Stomach (tissue), 9 donors: ENCODE results near the gene AFAP1L1. TPM values are rescaled to one million over a fixed set of nuclear protein-coding genes. Genes with fewer than 3 reads are reported as not detected.

Experiments used
- DNase-seq, 2 donors: peaks; one replicate each; pipeline versions ENCODE4 v3.0.0 to v3.0.0-alpha.2; 2013 to 2019
- H3K27ac ChIP-seq, 5 donors: fragments of 200-600 bp in 4 of 5; sonication (generic) in 4 of 5; one replicate each; pipeline ENCODE4 v1.5.1; 2013 to 2019; ENCODE audit warnings: mild to moderate bottlenecking in 1 of 5, moderate library complexity in 1 of 5
- H3K27me3 ChIP-seq, 3 donors: fragments of 200-600 bp; sonication (generic); one replicate each; pipeline ENCODE4 v1.5.1; 2017 to 2019; ENCODE audit warnings: mixed run types in 1 of 3
- H3K36me3 ChIP-seq, 4 donors: fragments of 200-600 bp; sonication (generic); 1 replicate in 3 of 4; 2 replicates in 1 of 4; pipeline ENCODE4 v1.5.1; 2016 to 2019
- H3K4me1 ChIP-seq, 4 donors: fragments of 200-600 bp; sonication (generic); one replicate each; pipeline ENCODE4 v1.5.1; 2016 to 2019
- H3K4me3 ChIP-seq, 4 donors: fragments of 200-600 bp; sonication (generic) in 3 of 4; one replicate each; pipeline ENCODE4 v1.5.1; 2016 to 2019; ENCODE audit warnings: mild to moderate bottlenecking in 1 of 4
- H3K9me3 ChIP-seq, 4 donors: fragments of 200-600 bp; sonication (generic); one replicate each; pipeline ENCODE4 v1.5.1; 2016 to 2019
- CTCF ChIP-seq, 7 experiments: fragments of 450-650 bp in 4 of 7; fragments of 200-600 bp in 3 of 7; sonication (generic) in 3 of 7; IDR thresholded peaks; one replicate each; pipeline ENCODE4 v1.5.1; 2016 to 2019; ENCODE audit warnings: antibody characterized with exemption in 7 of 7, control low read depth in 2 of 7, mild to moderate bottlenecking in 1 of 7
- EP300 ChIP-seq: sonication (generic); formaldehyde crosslinking; IDR thresholded peaks from one replicate; pipeline ENCODE4 v1.6.1; 2017; ENCODE audit warnings: antibody characterized with exemption
- POLR2A ChIP-seq, 4 donors: fragments of 450-650 bp; IDR thresholded peaks; one replicate each; pipeline ENCODE4 v1.6.1; 2016; ENCODE audit warnings: antibody characterized with exemption in 4 of 4, control low read depth in 2 of 4, mild to moderate bottlenecking in 1 of 4, moderate library complexity in 1 of 4
- POLR2AphosphoS5 ChIP-seq, 3 donors: sonication (generic); formaldehyde crosslinking; IDR thresholded peaks; one replicate each; pipeline ENCODE4 v1.6.1; 2016; ENCODE audit warnings: antibody characterized with exemption in 3 of 3
- WGBS, 5 donors: extraction: QIAGEN DNeasy Blood & Tissue Kit in 3 of 5; methylation state at CpG; one replicate each; pipeline versions ENCODE4 v1.1.5 to v1.1.7; 2013 to 2018; 5-methylcytosine and 5-hydroxymethylcytosine counted together
- intact Hi-C: fragments of 100-400 bp; cut with DNase I; formaldehyde crosslinking; loops from one replicate; pipeline ENCODE4 v1.15.1; 2023; ENCODE audit warnings: low total_unique reads
- polyA plus RNA-seq, 3 donors: library from polyadenylated mRNA; stranded (reverse); fragments of 200-250 nt; gene quantifications; one replicate each; pipeline ENCODE4 v1.2.3, GENCODE V29; 2013
- total RNA-seq, 5 donors: library from RNA; depleted of rRNA; stranded (reverse); fragments of >200 nt; gene quantifications; one replicate each; pipeline versions ENCODE4 v1.1.0 to v1.2.3, GENCODE V29; 2014 to 2016
- donor health status: healthy with polysubstance abuse.
- donor health status: Bipolar disorder and iron deficiency.
- donor health status: healthy.

Gene AFAP1L1
- total and polyA plus RNA-seq, 8 donors = 0.29 to 66.5 (median 3.3) TPM

- peaks cover 0 to 10% (median 3%) of the 10 kb centered on the region in 4 donors for H3K36me3 ChIP-seq
- no peaks in the 10 kb centered on the region for H3K4me1 ChIP-seq
- intact Hi-C loops = no loop called here
Observed at GRCh38 chr5:149237662-149238061, 34.0 kb upstream of the AFAP1L1 start.

DNA sequence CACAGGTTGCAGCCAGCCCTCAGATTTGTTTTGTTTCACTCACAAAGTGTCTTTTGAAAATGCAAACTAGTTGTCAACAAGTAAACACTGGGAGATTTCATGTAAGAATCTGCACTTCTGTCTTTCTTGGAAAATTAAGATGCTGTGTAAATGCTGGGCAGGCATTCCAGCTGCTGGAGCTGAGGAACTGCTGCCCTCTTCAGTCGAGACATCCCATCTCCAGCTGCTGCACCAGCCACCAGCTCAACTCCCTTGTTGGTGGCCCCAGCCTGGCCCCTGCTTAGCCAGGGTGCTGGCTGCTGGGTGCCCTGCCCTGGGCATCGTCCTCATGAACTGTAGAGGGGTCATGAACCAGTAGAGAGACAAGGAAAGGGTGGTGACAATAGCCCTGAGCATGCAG lies 33.1 kb upstream of the AFAP1L1 start:
- Histone ChIP-seq H3K4me1 (no peaks in the 10 kb centered on the region), H3K27me3 (peaks cover 0 to 7% (median 0%) of the 10 kb centered on the region in 3 donors), H3K36me3 (peaks cover 0 to 5% (median 2%) of the 10 kb centered on the region in 4 donors), H3K4me3 (no peak overlapping the region), H3K9me3 (no peaks in the 10 kb centered on the region), H3K27ac (no peak overlapping the region)
- DNase-seq = peak in 1 of 2 donors; percentile 14
- no peak for TF ChIP-seq EP300
- TF ChIP-seq POLR2A (IDR thresholded peaks at IDR 0.05) = no peak
- no peak for TF ChIP-seq CTCF (IDR thresholded peaks at IDR 0.05)
- no peak for TF ChIP-seq POLR2AphosphoS5 (IDR thresholded peaks at IDR 0.05)
- 33 to 61% (median 58%) methylated on average over 2 of the region's 2 CpGs for WGBS, 5 donors
- intact Hi-C loops = no loop called here

More at GRCh38 chr5:149237662-149238061, 34.0 kb upstream of the AFAP1L1 start:
- Histone ChIP-seq H3K4me3 (no peak overlapping the region), H3K27me3 (peaks cover 0 to 7% (median 0%) of the 10 kb centered on the region in 3 donors), H3K9me3 (no peaks in the 10 kb centered on the region), H3K27ac (no peak overlapping the region)
- no peak for DNase-seq
- WGBS, 5 donors = 45 to 62% (median 49%) methylated on average over 4 of the region's 4 CpGs
- no peak for TF ChIP-seq POLR2A (IDR thresholded peaks at IDR 0.05)

DNA sequence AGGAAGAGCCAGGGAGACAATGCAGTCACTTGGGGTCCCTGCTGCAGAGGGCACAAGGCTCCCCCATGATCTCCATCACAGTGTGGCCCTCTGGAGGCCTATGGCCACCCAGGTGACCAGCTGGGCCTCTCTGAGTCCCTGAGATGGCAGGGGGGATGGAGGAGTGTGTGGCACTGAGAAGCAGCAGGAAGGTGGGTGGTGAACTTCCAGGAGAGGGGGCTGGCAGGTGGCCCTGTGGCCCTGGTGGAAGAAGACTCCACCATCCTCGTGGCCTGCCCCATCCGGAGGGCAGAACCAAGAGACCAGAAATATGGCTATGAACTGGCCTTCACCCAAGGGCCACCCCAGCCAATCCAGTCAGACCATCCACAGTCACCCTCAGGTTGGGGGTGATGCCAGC lies 31.7 kb upstream of the AFAP1L1 start:
- Histone ChIP-seq H3K36me3 (no peaks in the 10 kb centered on the region), H3K9me3 (no peaks in the 10 kb centered on the region), H3K4me3 (no peak overlapping the region), H3K4me1 (no peaks in the 10 kb centered on the region), H3K27me3 (peaks cover 0 to 7% (median 0%) of the 10 kb centered on the region in 3 donors), H3K27ac (no peak overlapping the region)
- WGBS, 5 donors = 70 to 100% (median 86%) methylated on average over 2 of the region's 2 CpGs
- no peak for TF ChIP-seq CTCF (IDR thresholded peaks at IDR 0.05)
- no peak for TF ChIP-seq POLR2A (IDR thresholded peaks at IDR 0.05)
- TF ChIP-seq EP300 = no peak
- TF ChIP-seq POLR2AphosphoS5 (IDR thresholded peaks at IDR 0.05) = no peak
- DNase-seq = no peak
- intact Hi-C loops = no loop called here

GRCh38 chr5:149240354-149240998 lies 31.2 kb upstream of the AFAP1L1 start:
- H3K27me3 ChIP-seq = peaks cover 0 to 7% (median 0%) of the 10 kb centered on the region in 3 donors
- intact Hi-C loops = no loop called here
- no peaks in the 10 kb centered on the region for H3K4me1 ChIP-seq
- WGBS, 5 donors = 57 to 70% (median 64%) methylated on average over 12 to 13 of the region's 13 CpGs
- peaks cover 0 to under 1% (median 0%) of the 10 kb centered on the region in 4 donors for H3K36me3 ChIP-seq
- H3K27ac ChIP-seq = no peak overlapping the region
- peak; percentile 39 to 77 for DNase-seq
- no peaks in the 10 kb centered on the region for H3K9me3 ChIP-seq
- H3K4me3 ChIP-seq = no peak overlapping the region
- TF ChIP-seq POLR2A (IDR thresholded peaks at IDR 0.05) = no peak
- no peak for TF ChIP-seq POLR2AphosphoS5 (IDR thresholded peaks at IDR 0.05)
- no peak for TF ChIP-seq EP300
- no peak for TF ChIP-seq CTCF (IDR thresholded peaks at IDR 0.05)

GRCh38 chr5:149242339-149242738 lies 29.3 kb upstream of the AFAP1L1 start:
- Histone ChIP-seq H3K27ac (no peak overlapping the region), H3K9me3 (peaks cover 0 to 8% (median 0%) of the 10 kb centered on the region in 4 donors), H3K4me3 (no peak overlapping the region), H3K27me3 (peaks cover 0 to 7% (median 0%) of the 10 kb centered on the region in 3 donors), H3K4me1 (no peaks in the 10 kb centered on the region), H3K36me3 (peaks cover 0 to 11% (median 3%) of the 10 kb centered on the region in 4 donors)
- intact Hi-C loops = no loop called here
- DNase-seq = no peak
- TF ChIP-seq CTCF (IDR thresholded peaks at IDR 0.05) (no peak), POLR2AphosphoS5 (IDR thresholded peaks at IDR 0.05) (no peak), EP300 (no peak), POLR2A (IDR thresholded peaks at IDR 0.05) (no peak)
- 74 to 95% (median 92%) methylated on average over 3 of the region's 3 CpGs for WGBS, 5 donors
